Duodenal mucosa (tissue), 2 donors: Measurements from ENCODE around the gene OR5H1.

ENCODE experiments used
- H3K27ac ChIP-seq: one replicate; pipeline ENCODE4 v1.7.0; 2013; ENCODE audit warnings: low read depth, low read length
- H3K27me3 ChIP-seq, 2 donors: one replicate each; pipeline ENCODE4 v1.7.0; 2013; ENCODE audit warnings: low read length in 2 of 2, control low read depth in 1 of 2; ENCODE audit not compliant: insufficient read depth in 2 of 2, control insufficient read depth in 1 of 2
- H3K36me3 ChIP-seq, 2 donors: one replicate each; pipeline ENCODE4 v1.7.0; 2013; ENCODE audit warnings: low read length in 2 of 2, control low read depth in 1 of 2; ENCODE audit not compliant: insufficient read depth in 2 of 2, control insufficient read depth in 1 of 2
- H3K4me1 ChIP-seq, 2 donors: one replicate each; pipeline ENCODE4 v1.7.0; 2013; ENCODE audit warnings: low read length in 2 of 2, control low read depth in 1 of 2; ENCODE audit not compliant: insufficient read depth in 2 of 2, control insufficient read depth in 1 of 2
- H3K4me3 ChIP-seq, 2 donors: one replicate each; pipeline ENCODE4 v1.7.0; 2013; ENCODE audit warnings: low read length in 2 of 2, low read depth in 1 of 2
- H3K9ac ChIP-seq, 2 donors: one replicate each; pipeline ENCODE4 v1.7.0; 2013; ENCODE audit warnings: low read length in 2 of 2, low read depth in 1 of 2
- H3K9me3 ChIP-seq, 2 donors: one replicate each; pipeline ENCODE4 v1.7.0; 2013; ENCODE audit warnings: low read length in 2 of 2, control low read depth in 1 of 2; ENCODE audit not compliant: control insufficient read depth in 1 of 2

The OR5H1 gene

DNA sequence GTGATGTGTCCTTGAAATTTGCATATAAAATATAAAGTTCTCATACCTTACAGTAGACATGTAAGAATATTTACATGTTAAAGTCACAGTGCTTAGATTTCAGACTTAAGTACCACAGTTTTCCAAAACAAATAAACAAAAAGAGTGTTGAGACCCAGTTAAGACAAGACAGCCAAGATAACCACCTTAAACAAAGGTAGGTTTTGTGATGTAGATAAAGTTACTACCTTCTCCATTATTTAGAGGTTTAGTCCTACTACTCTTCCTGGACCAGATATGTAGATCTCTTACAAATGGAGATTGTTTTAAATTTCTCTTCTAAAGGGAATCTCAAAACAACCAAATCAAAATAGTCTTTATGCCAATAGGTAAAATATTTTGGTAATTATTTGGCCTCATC, 51.7 kb downstream of the OR5H1 start:
- Histone ChIP-seq H3K9ac (no peak overlapping the region), H3K9me3 (no peaks in the 10 kb centered on the region), H3K4me3 (no peak overlapping the region), H3K36me3 (no peaks in the 10 kb centered on the region), H3K27me3 (no peaks in the 10 kb centered on the region), H3K4me1 (no peaks in the 10 kb centered on the region), H3K27ac (no peak overlapping the region)

DNA sequence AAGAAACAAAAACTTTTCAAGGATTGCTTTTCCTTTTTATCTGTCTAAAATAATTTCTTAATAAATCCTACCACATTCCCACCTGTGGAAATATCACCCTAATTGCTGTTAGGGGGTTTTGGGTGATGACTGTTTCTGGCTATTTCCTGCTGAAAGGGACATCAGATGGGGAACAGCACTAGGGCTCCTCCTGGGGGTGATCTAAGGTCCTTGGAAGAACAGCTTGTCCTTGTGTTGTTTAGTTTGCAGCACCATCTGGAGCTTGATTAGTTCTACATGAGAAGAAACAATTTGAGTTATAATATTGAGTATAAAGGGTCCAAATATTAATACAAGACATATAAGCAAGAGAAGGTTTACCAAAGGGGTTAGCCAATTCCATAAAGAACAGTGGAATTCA, 54.7 kb downstream of the OR5H1 start:
- Histone ChIP-seq H3K36me3 (no peaks in the 10 kb centered on the region), H3K4me3 (no peak overlapping the region), H3K9ac (no peak overlapping the region), H3K27ac (no peak overlapping the region), H3K4me1 (no peaks in the 10 kb centered on the region), H3K27me3 (no peaks in the 10 kb centered on the region), H3K9me3 (no peaks in the 10 kb centered on the region)
